Aorta (tissue), 5 donors: ENCODE results near the gene GDNF. TPM values are rescaled to one million over a fixed set of nuclear protein-coding genes. Genes with fewer than 3 reads are reported as not detected.
"Not testable (repeated sequence)": the region's sequence is repeated elsewhere in the genome, so short reads cannot be mapped to it uniquely, and the experiment has no call there.

ENCODE experiments used
- ATAC-seq: fragments of 200-7000 bp; cut with Tn5 transposase; one replicate; pipeline ENCODE4 v1.9.1; 2022; ENCODE audit warnings: moderate library complexity; ENCODE audit not compliant: low FRiP score
- DNase-seq, 2 donors: peaks; one replicate each; pipeline ENCODE4 v3.0.0-alpha.2; 2020
- H3K27ac ChIP-seq, 2 donors: one replicate each; pipeline ENCODE4 v1.5.1; 2013; ENCODE audit warnings: low read length in 2 of 2, mild to moderate bottlenecking in 2 of 2, moderate library complexity in 2 of 2, control low read depth in 1 of 2, inconsistent platforms in 1 of 2, low read depth in 1 of 2
- H3K27me3 ChIP-seq, 2 donors: one replicate each; pipeline ENCODE4 v1.6.1; 2013; ENCODE audit warnings: control low read depth in 1 of 2, low read length in 1 of 2, mild to moderate bottlenecking in 1 of 2, moderate library complexity in 1 of 2; ENCODE audit not compliant: insufficient read depth in 2 of 2, control insufficient read depth in 1 of 2
- H3K36me3 ChIP-seq, 2 donors: one replicate each; pipeline ENCODE4 v1.6.1; 2013; ENCODE audit warnings: control low read depth in 1 of 2, low read length in 1 of 2, mild to moderate bottlenecking in 1 of 2; ENCODE audit not compliant: insufficient read depth in 2 of 2, control insufficient read depth in 1 of 2
- H3K4me1 ChIP-seq, 2 donors: one replicate each; pipeline ENCODE4 v1.6.1; 2013; ENCODE audit warnings: low read length in 2 of 2, control low read depth in 1 of 2, mild to moderate bottlenecking in 1 of 2, moderate library complexity in 1 of 2; ENCODE audit not compliant: insufficient read depth in 2 of 2, control insufficient read depth in 1 of 2
- H3K4me3 ChIP-seq, 2 donors: one replicate each; pipeline ENCODE4 v1.5.1; 2013; ENCODE audit warnings: low read length in 2 of 2, control low read depth in 1 of 2, mild to moderate bottlenecking in 1 of 2
- H3K9me3 ChIP-seq: one replicate; pipeline ENCODE4 v1.6.1; 2013; ENCODE audit warnings: mild to moderate bottlenecking, low read length; ENCODE audit not compliant: control insufficient read depth
- WGBS, 2 donors: extraction: QIAGEN DNeasy Blood & Tissue Kit; methylation state at CpG; one replicate each; pipeline ENCODE4 v1.1.7; 2013; 5-methylcytosine and 5-hydroxymethylcytosine counted together
- intact Hi-C, 2 donors: fragments of 100-400 bp; cut with DNase I; formaldehyde crosslinking; loops; one replicate each; pipeline versions ENCODE4 v1.14.2 to v1.15.0; 2022
- polyA plus RNA-seq, 2 donors: library from polyadenylated mRNA; stranded (reverse); fragments of 200-250 nt; gene quantifications; one replicate each; pipeline ENCODE4 v1.2.3, GENCODE V29; 2013
- total RNA-seq, 2 donors: library from RNA; stranded (reverse); fragmentation: NEBNext Ultra II Directional; extraction: Animal tissue kit (Norgen Biotek cat#: 25700); gene quantifications; one replicate each; pipeline ENCODE4 v1.2.1, GENCODE V29; 2021
- donor health status: healthy with polysubstance abuse.
- donor health status: Bipolar disorder and iron deficiency.
- donor health status: DM: no; HTN: no; CAD: no.
- donor health status: DM: no; HTN: no; CAD: no.
- donor health status: DM: yes; HTN: yes; CAD: no.

Gene GDNF
- total and polyA plus RNA-seq, 4 donors: 0.24 TPM; not detected in 3

GRCh38 chr5:37789991-37790390 lies 49.9 kb downstream of the GDNF start:
- Histone ChIP-seq H3K27me3 (no peaks in the 10 kb centered on the region), H3K36me3 (no peaks in the 10 kb centered on the region), H3K9me3 (peaks cover 4% of the 10 kb centered on the region), H3K27ac (no peak overlapping the region), H3K4me3 (no peak overlapping the region), H3K4me1 (no peaks in the 10 kb centered on the region)
- 51 to 59% methylated on average over 2 of the region's 2 CpGs for WGBS, 2 donors
- DNase-seq (no peak), ATAC-seq (no peak)
- intact Hi-C loops: no loop called here

DNA sequence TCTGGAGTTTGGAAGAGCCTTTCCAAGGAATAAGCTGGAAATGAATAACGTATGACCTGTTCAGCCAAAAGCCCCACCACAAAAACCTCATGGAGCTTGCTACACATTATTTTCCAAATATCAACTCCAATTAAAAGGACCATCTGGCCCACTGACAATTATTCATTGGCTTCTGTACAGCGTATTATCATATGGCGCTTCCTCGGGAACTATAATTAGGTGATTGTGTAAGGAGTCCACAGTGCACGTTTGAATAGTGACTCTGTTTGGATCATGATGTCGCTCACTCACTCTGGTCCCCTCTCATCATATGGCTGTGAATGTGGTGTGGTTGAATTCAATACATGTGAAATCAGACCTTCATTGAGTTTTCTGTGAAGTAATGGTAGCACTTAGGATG lies 52.1 kb downstream of the GDNF start:
- DNase-seq (no peak), ATAC-seq (no peak)
- 87 to 90% methylated on average over 6 of the region's 6 CpGs for WGBS, 2 donors
- Histone ChIP-seq H3K4me1 (no peaks in the 10 kb centered on the region), H3K27ac (no peak overlapping the region), H3K4me3 (no peak overlapping the region), H3K9me3 (peaks cover 1% of the 10 kb centered on the region), H3K27me3 (no peaks in the 10 kb centered on the region), H3K36me3 (no peaks in the 10 kb centered on the region)
- intact Hi-C loops: no loop called here

DNA sequence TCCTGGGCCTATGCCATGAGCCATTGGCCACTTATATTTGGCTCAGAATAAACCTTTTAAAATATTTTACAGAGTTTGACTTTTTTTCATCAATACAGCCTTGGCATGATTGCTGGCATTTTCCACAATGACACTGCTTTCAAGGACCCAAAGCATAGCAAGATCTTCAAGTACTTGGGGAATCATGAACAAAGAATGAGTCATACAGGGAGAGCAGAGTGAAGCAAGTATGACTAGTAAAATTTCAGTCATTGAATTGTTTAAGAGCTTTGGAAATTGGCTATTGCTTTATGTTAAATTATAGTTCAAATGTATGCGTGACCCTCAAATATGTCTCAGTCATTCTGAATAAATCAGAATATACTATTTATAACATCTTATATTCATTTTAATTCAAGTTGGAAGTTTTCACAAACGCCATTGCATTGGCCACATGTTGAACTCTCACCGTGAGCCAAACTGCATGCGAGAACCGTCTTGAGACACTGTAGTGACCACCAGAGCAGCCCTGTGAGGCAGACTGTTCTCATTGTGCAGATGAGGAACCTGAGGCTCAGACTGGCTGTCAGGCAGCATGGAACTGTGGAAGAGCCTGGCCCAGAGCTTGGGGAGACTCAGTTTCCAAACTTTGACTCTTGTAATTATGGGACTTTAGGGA lies 52.9 kb downstream of the GDNF start:
- H3K4me1 ChIP-seq: no peaks in the 10 kb centered on the region
- intact Hi-C loops: no loop called here
- H3K27ac ChIP-seq: no peak overlapping the region
- H3K27me3 ChIP-seq: no peaks in the 10 kb centered on the region
- peaks cover 1% of the 10 kb centered on the region for H3K9me3 ChIP-seq
- no peaks in the 10 kb centered on the region for H3K36me3 ChIP-seq
- ATAC-seq (no peak), DNase-seq (no peak)
- H3K4me3 ChIP-seq: no peak overlapping the region
- 89 to 91% methylated on average over 5 of the region's 5 CpGs for WGBS, 2 donors

GRCh38 chr5:37786416-37786815 lies 53.4 kb downstream of the GDNF start:
- H3K4me3 ChIP-seq: no peak overlapping the region
- no peak overlapping the region for H3K27ac ChIP-seq
- H3K4me1 ChIP-seq: no peaks in the 10 kb centered on the region
- H3K27me3 ChIP-seq: no peaks in the 10 kb centered on the region
- H3K36me3 ChIP-seq: no peaks in the 10 kb centered on the region
- H3K9me3 ChIP-seq: peaks cover 1% of the 10 kb centered on the region
- 82 to 89% methylated on average over 2 of the region's 2 CpGs for WGBS, 2 donors
- ATAC-seq (no peak), DNase-seq (no peak)
- intact Hi-C loops: no loop called here

DNA sequence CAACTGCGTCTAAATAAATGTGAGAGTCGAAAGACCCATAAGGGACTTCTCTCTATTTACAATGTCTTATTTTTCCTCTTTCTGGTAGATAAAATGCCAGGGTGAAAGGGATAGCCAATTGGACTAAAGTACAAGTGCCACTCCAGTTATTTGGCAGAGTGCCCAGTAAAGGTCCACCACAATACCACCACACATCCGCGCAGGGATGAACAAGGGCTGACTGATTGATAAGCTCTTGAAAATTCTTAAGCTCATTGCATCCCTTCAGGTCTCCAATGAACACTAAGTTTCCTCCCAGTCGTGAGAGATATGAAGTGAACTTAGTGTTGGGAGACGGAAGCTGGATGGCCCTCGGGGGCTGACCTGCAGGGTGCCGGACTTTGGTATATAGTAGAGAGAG lies 58.4 kb downstream of the GDNF start:
- intact Hi-C loops: not testable (repeated sequence)
- WGBS, 2 donors: 91 to 93% methylated on average over 8 of the region's 8 CpGs

DNA sequence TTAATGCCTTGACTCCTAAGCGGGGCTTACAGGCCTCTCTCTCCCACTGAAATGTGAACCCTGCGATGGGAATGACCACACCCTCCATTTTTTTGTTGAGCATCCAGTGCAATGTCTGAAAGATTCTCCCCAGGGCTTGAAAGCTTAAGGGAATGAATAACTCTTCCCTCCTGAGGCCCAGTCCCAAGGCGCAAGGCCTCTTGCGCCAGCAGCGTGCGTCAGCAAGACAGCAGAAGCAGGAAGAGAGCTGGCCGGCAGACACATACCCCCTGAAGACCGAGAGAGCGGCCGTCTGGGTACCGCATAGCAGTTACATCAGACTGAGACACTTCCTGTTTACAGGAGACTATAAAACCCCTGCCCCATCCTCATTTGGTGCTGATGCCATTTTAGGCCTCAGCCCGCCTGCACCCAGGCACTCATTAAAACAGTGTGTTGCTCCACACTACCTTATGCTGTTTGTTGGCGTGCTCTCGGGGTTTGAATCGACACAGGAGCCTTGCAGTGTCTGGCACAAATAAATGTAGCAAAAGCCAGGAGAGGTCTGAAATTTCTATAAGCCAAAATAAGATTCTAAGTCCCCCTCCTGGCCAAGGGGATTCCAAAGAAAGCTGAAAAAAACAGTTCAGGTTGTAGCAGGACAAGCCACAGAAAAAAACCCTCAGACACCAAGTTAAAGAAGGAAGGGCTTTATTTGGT lies 62.3 kb downstream of the GDNF start:
- no peak overlapping the region for H3K4me3 ChIP-seq
- ATAC-seq (no peak), DNase-seq (no peak)
- peaks cover 1% of the 10 kb centered on the region for H3K9me3 ChIP-seq
- H3K36me3 ChIP-seq: no peaks in the 10 kb centered on the region
- intact Hi-C loops: no loop called here
- no peaks in the 10 kb centered on the region for H3K27me3 ChIP-seq
- H3K27ac ChIP-seq: no peak overlapping the region
- 91 to 92% methylated on average over 15 of the region's 15 CpGs for WGBS, 2 donors
- no peaks in the 10 kb centered on the region for H3K4me1 ChIP-seq

More for the DNA sequence above, 58.4 kb downstream of the GDNF start:
- H3K4me1 ChIP-seq, H3K36me3 ChIP-seq, H3K9me3 ChIP-seq, H3K27me3 ChIP-seq, ATAC-seq, H3K4me3 ChIP-seq, H3K27ac ChIP-seq, DNase-seq: not testable (repeated sequence)

DNA sequence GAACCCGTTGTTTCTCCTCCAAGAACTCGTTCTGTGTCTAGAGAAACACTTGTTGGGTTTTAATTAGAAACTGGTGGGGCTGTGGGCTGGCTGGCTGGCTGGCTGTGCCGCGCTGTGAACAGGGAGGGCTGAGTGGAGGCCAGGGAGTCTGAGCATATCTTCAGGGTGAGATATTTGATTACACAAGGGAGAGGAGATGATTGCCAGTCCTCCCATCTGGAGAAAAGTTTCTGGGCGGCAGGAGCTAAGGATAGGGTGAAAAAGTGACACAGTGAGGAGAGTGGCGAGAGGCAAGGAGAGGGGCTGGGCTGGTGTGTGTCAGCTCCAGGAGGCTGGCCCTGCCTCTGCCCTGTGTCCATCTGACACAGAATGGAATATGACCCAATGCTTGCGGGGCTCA lies 63.0 kb downstream of the GDNF start:
- 17 to 22% methylated on average over 7 of the region's 7 CpGs for WGBS, 2 donors
- intact Hi-C loops: no loop called here
- no peak overlapping the region for H3K27ac ChIP-seq

GRCh38 chr5:37774912-37775483 lies 64.8 kb downstream of the GDNF start:
- no peak for ATAC-seq

More for the DNA sequence above, 63.0 kb downstream of the GDNF start:
- no peaks in the 10 kb centered on the region for H3K36me3 ChIP-seq
- no peaks in the 10 kb centered on the region for H3K4me1 ChIP-seq
- H3K4me3 ChIP-seq: no peak overlapping the region
- DNase-seq (no peak), ATAC-seq (peak; percentile 36)
- H3K9me3 ChIP-seq: peaks cover 1% of the 10 kb centered on the region
- no peaks in the 10 kb centered on the region for H3K27me3 ChIP-seq

DNA sequence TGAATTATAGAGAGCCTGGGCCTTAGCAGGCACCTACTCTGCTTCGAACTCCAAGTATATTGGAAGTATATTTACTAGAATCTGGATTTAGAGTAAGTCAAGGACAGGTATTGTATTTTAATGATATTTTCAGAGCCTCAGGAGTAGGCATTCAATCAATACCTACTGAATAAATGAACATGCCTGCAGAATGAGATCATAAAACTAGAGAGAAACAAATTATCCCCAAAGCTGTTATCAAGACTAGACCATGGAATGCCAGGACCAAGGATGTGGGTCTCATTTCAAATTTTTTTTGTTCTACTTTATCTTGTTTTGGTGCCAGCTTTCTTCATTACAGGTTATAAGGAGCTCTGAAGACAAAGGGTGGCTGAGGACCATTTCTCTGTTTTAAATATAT lies 66.0 kb downstream of the GDNF start:
- H3K27me3 ChIP-seq: no peaks in the 10 kb centered on the region
- no peaks in the 10 kb centered on the region for H3K36me3 ChIP-seq
- H3K27ac ChIP-seq: no peak overlapping the region
- DNase-seq (no peak), ATAC-seq (no peak)
- 95 to 96% methylated on average over 1 of the region's 1 CpG for WGBS, 2 donors
- H3K4me1 ChIP-seq: no peaks in the 10 kb centered on the region
- intact Hi-C loops: no loop called here
- no peak overlapping the region for H3K4me3 ChIP-seq
- H3K9me3 ChIP-seq: peaks cover 1% of the 10 kb centered on the region

More at GRCh38 chr5:37774912-37775483, 64.8 kb downstream of the GDNF start:
- WGBS, 2 donors: 98% methylated on average over 9 of the region's 9 CpGs
- Histone ChIP-seq H3K4me1 (no peaks in the 10 kb centered on the region), H3K27me3 (no peaks in the 10 kb centered on the region), H3K4me3 (no peak overlapping the region), H3K36me3 (no peaks in the 10 kb centered on the region), H3K9me3 (peaks cover 1% of the 10 kb centered on the region), H3K27ac (no peak overlapping the region)
- intact Hi-C loops: no loop called here
- DNase-seq: no peak
